ENCODE measurements around the gene HAPLN1.

The HAPLN1 gene

GRCh38 chr5:83726912-83727311 is 6.3 kb upstream of the HAPLN1 start:
- Mint-ChIP-seq H3K27ac (no peak overlapping the region), H3K27me3 (peaks cover 33% of the 10 kb centered on the region), H3K36me3 (ENCODE audit: low read depth) (no peaks in the 10 kb centered on the region), H3K9me3 (no peaks in the 10 kb centered on the region), H3K4me1 (no peaks in the 10 kb centered on the region), H3K4me3 (no peak overlapping the region)
- DNase-seq (no peak), ATAC-seq (no peak)

GRCh38 chr5:83724935-83725334 is 4.3 kb upstream of the HAPLN1 start:
- Mint-ChIP-seq H3K9me3 (no peaks in the 10 kb centered on the region), H3K27me3 (peaks cover 50% of the 10 kb centered on the region), H3K36me3 (ENCODE audit: low read depth) (no peaks in the 10 kb centered on the region), H3K27ac (no peak overlapping the region), H3K4me3 (no peak overlapping the region), H3K4me1 (peaks cover 3% of the 10 kb centered on the region)
- DNase-seq (no peak), ATAC-seq (no peak)

- no peak overlapping the region for H3K27ac Mint-ChIP-seq
- no peak for DNase-seq
- ATAC-seq = no peak
- peaks cover 3% of the 10 kb centered on the region for H3K4me1 Mint-ChIP-seq
- H3K36me3 Mint-ChIP-seq (ENCODE audit: low read depth) = no peaks in the 10 kb centered on the region
- no peak overlapping the region for H3K4me3 Mint-ChIP-seq
- no peaks in the 10 kb centered on the region for H3K9me3 Mint-ChIP-seq
- H3K27me3 Mint-ChIP-seq = peaks cover 55% of the 10 kb centered on the region
These were observed 3.3 kb upstream of the HAPLN1 start for GRCh38 chr5:83724001-83724400.

GRCh38 chr5:83723031-83723430 is 2.4 kb upstream of the HAPLN1 start:
- ATAC-seq (no peak), DNase-seq (no peak)
- H3K27me3 Mint-ChIP-seq = peaks cover 64% of the 10 kb centered on the region
- no peak overlapping the region for H3K27ac Mint-ChIP-seq
- H3K36me3 Mint-ChIP-seq (ENCODE audit: low read depth) = no peaks in the 10 kb centered on the region
- peaks cover 3% of the 10 kb centered on the region for H3K4me1 Mint-ChIP-seq
- no peaks in the 10 kb centered on the region for H3K9me3 Mint-ChIP-seq
- no peak overlapping the region for H3K4me3 Mint-ChIP-seq

- peaks cover 67% of the 10 kb centered on the region for H3K27me3 Mint-ChIP-seq
- H3K4me3 Mint-ChIP-seq = peak overlapping the region; percentile 59
- ATAC-seq (peak; percentile 40), DNase-seq (peak; percentile 22)
- peaks cover 3% of the 10 kb centered on the region for H3K4me1 Mint-ChIP-seq
- no peaks in the 10 kb centered on the region for H3K36me3 Mint-ChIP-seq (ENCODE audit: low read depth)
- no peak overlapping the region for H3K27ac Mint-ChIP-seq
- H3K9me3 Mint-ChIP-seq = no peaks in the 10 kb centered on the region
These were observed 1.6 kb upstream of the HAPLN1 start for GRCh38 chr5:83721953-83722901.

DNA sequence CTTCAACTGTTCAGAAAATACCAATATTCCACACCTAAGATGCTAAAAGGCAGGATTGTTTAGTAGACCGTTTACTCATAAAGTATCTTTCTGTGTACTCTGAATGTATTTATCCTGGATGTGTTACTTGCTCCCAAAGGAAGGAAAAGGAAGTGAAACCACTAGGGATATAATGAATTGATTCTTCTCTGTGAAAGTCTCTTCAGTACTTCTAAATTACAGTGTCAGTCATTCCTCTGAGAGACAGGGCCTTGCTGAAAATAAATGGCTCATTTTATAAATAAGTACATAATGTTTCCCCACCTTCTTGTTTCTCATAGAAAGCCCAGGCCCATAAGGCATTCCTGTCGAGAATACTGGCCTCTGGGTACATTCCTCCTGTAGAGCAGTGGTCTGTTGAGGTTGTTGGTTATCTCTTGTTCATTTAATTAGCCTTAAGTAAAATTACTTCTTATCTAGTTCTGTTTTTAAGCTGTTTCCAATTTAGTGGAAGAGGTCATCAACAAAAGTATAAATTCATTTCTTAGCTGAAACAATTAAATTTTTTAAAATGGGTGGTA is 1.6 kb downstream of the HAPLN1 start:
- H3K4me3 Mint-ChIP-seq = no peak overlapping the region
- DNase-seq = no peak
- no peaks in the 10 kb centered on the region for H3K36me3 Mint-ChIP-seq (ENCODE audit: low read depth)

DNA sequence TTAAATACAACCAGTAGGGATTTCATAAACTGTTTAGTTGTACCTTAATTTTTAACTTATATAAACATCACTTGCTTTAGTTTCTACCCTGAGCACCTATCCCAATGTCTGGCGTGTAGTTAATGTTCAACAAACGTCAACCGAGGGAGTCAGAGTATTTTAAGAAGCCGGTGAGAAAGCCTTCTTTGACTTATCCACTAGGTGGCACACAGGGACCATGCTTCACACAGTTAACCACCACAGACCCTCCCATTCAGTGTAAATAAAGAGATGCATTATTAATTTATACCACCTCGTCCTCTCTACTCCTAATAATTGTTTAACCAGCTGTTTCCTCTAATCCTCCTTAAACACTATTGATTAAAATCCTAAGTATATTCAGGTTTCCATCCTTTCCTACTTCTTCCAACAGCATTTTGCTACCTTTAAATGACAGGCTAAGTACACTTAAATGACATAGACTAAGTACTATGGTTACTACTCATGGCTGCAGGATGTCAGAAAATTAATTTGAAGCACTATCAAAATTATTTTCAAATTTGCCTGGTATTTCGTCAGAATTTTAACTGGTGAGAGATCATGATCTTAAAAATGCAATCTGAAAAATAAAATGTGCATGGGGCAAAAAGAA is 2.3 kb downstream of the HAPLN1 start:
- no peak overlapping the region for H3K27ac Mint-ChIP-seq
- no peak overlapping the region for H3K4me3 Mint-ChIP-seq
- peak; percentile 61 for ATAC-seq
- peak; percentile 14 for DNase-seq
- H3K36me3 Mint-ChIP-seq (ENCODE audit: low read depth) = no peaks in the 10 kb centered on the region
- no peaks in the 10 kb centered on the region for H3K9me3 Mint-ChIP-seq
- H3K4me1 Mint-ChIP-seq = peaks cover 3% of the 10 kb centered on the region
- peaks cover 53% of the 10 kb centered on the region for H3K27me3 Mint-ChIP-seq

More for the DNA sequence above, 1.6 kb downstream of the HAPLN1 start:
- Mint-ChIP-seq H3K27me3 (peaks cover 55% of the 10 kb centered on the region), H3K9me3 (no peaks in the 10 kb centered on the region), H3K27ac (no peak overlapping the region), H3K4me1 (peaks cover 3% of the 10 kb centered on the region)
- no peak for ATAC-seq

DNA sequence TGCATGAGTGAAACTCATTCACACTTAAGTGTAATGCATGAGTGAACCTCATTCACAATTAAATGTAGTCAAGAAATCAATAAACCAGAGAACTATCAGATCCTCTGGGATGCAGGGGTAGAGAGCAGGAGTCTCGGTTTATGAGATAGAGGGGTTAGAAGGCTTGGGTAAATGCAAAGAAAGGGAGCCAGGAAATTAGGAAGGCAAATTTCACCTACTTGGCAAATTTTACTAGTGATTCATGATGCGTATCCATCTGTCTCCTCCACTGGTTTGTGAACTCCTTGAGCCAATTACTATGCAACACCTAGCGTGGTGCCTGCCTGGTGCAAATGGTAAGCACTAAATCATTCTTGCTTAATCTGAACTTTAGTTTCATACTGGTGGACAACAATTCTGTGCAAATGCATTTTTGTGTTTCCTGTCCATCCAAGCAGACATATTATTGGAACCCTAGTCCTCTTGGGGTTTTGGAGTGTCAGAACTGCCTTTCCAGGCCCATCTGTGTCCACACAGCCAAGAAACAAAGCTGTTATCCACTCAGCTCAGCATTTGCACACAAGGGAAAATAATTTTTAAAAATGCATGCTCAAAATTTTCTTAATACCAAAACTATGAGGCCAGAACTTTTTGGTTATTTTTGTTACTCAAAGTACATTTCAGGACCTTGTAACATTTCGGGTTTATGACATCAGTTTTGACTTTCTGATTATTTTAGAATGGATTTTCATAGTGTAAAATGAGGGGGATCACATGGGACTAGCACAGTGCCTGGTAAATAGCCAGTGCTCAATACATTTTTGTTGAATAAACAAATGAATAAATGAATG is 5.2 kb downstream of the HAPLN1 start:
- no peak for DNase-seq
- H3K4me1 Mint-ChIP-seq = no peaks in the 10 kb centered on the region
- H3K27me3 Mint-ChIP-seq = peaks cover 27% of the 10 kb centered on the region
- H3K4me3 Mint-ChIP-seq = no peak overlapping the region
- no peaks in the 10 kb centered on the region for H3K9me3 Mint-ChIP-seq
- no peaks in the 10 kb centered on the region for H3K36me3 Mint-ChIP-seq (ENCODE audit: low read depth)
- no peak overlapping the region for H3K27ac Mint-ChIP-seq
- ATAC-seq = no peak

DNA sequence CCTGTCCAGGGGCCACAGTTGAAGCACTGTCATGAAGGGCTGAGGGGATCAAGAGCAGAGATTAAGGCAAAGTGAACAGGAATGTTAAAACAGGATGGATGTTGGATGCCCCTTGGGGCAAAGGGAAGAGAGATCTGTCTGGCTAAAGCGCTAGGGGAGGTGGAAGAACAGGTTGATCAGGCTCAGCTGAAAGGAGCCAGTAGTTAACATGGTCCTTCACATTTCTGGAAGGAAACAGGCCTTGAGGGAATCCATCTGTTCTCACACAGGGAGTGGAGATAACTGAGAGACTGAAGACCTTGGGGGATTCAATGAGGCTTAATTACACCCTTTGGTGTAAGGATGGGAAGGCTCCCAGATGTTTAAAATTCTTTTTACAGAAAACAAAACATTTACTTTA is 5.8 kb downstream of the HAPLN1 start:
- Mint-ChIP-seq H3K27me3 (peaks cover 25% of the 10 kb centered on the region), H3K27ac (no peak overlapping the region), H3K4me1 (no peaks in the 10 kb centered on the region), H3K36me3 (ENCODE audit: low read depth) (no peaks in the 10 kb centered on the region), H3K9me3 (no peaks in the 10 kb centered on the region), H3K4me3 (no peak overlapping the region)
- ATAC-seq (no peak), DNase-seq (no peak)

GRCh38 chr5:83711982-83712601 is 8.6 kb downstream of the HAPLN1 start:
- H3K4me3 Mint-ChIP-seq = no peak overlapping the region
- no peaks in the 10 kb centered on the region for H3K9me3 Mint-ChIP-seq
- H3K27me3 Mint-ChIP-seq = peaks cover 7% of the 10 kb centered on the region
- no peaks in the 10 kb centered on the region for H3K36me3 Mint-ChIP-seq (ENCODE audit: low read depth)
- DNase-seq = peak; percentile 23
- no peak for ATAC-seq
- H3K4me1 Mint-ChIP-seq = no peaks in the 10 kb centered on the region
- H3K27ac Mint-ChIP-seq = no peak overlapping the region

- H3K9me3 Mint-ChIP-seq = no peaks in the 10 kb centered on the region
- no peaks in the 10 kb centered on the region for H3K36me3 Mint-ChIP-seq (ENCODE audit: low read depth)
- peaks cover 11% of the 10 kb centered on the region for H3K27me3 Mint-ChIP-seq
These were observed 10.7 kb downstream of the HAPLN1 start for GRCh38 chr5:83709973-83710372.

GRCh38 chr5:83708170-83708569 is 12.5 kb downstream of the HAPLN1 start:
- Mint-ChIP-seq H3K27me3 (peaks cover 17% of the 10 kb centered on the region), H3K4me1 (no peaks in the 10 kb centered on the region), H3K9me3 (peaks cover 7% of the 10 kb centered on the region), H3K4me3 (no peak overlapping the region), H3K36me3 (ENCODE audit: low read depth) (no peaks in the 10 kb centered on the region), H3K27ac (no peak overlapping the region)
- ATAC-seq (no peak), DNase-seq (no peak)

More at GRCh38 chr5:83709973-83710372, 10.7 kb downstream of the HAPLN1 start:
- Mint-ChIP-seq H3K4me1 (no peaks in the 10 kb centered on the region), H3K4me3 (no peak overlapping the region), H3K27ac (no peak overlapping the region)
- ATAC-seq = no peak
- no peak for DNase-seq

GRCh38 chr5:83703059-83703458 is 17.6 kb downstream of the HAPLN1 start:
- Mint-ChIP-seq H3K36me3 (ENCODE audit: low read depth) (no peaks in the 10 kb centered on the region), H3K27me3 (peaks cover 14% of the 10 kb centered on the region), H3K4me1 (no peaks in the 10 kb centered on the region), H3K9me3 (peaks cover 7% of the 10 kb centered on the region), H3K4me3 (no peak overlapping the region), H3K27ac (no peak overlapping the region)
- ATAC-seq = no peak
- no peak for DNase-seq

- Mint-ChIP-seq H3K4me1 (no peaks in the 10 kb centered on the region), H3K36me3 (ENCODE audit: low read depth) (no peaks in the 10 kb centered on the region), H3K27ac (no peak overlapping the region), H3K4me3 (no peak overlapping the region), H3K9me3 (peaks cover 7% of the 10 kb centered on the region), H3K27me3 (peaks cover 14% of the 10 kb centered on the region)
- DNase-seq (no peak), ATAC-seq (no peak)
These were observed 18.8 kb downstream of the HAPLN1 start for GRCh38 chr5:83701886-83702285.

Data from activated naive CD8-positive, alpha-beta T cell treated with anti-CD3 and anti-CD28 coated beads, Interleukin-2, amount 50 U/mL, for 24 hours (primary cell).